Smooth muscle cell (in vitro differentiated cells): ENCODE results near the gene HBS1L. TPM values are rescaled to one million over a fixed set of nuclear protein-coding genes. Genes with fewer than 3 reads are reported as not detected.

Experiments used
- DNase-seq: peaks from one replicate; lab custom pipeline; 2025; ENCODE audit not compliant: unreplicated experiment; lab: John Stamatoyannopoulos, UW
- H2AFZ ChIP-seq: fragments of 200-600 bp; sonication (generic); 2 replicates; pipeline ENCODE4 v1.6.0; 2016; ENCODE audit warnings: antibody characterized with exemption, low read depth, mild to moderate bottlenecking
- H3F3A ChIP-seq: fragments of 200-600 bp; sonication (generic); 2 replicates; pipeline ENCODE4 v1.6.0; 2017; ENCODE audit warnings: antibody characterized with exemption, low read depth
- H3K27ac ChIP-seq: fragments of 200-600 bp; sonication (generic); 2 replicates; pipeline ENCODE4 v1.5.1; 2016; ENCODE audit warnings: low read depth, mild to moderate bottlenecking
- H3K27me3 ChIP-seq: fragments of 200-600 bp; sonication (generic); 2 replicates; pipeline ENCODE4 v1.6.1; 2016; ENCODE audit warnings: low read depth, mild to moderate bottlenecking
- H3K36me3 ChIP-seq: fragments of 200-600 bp; sonication (generic); 2 replicates; pipeline ENCODE4 v1.5.1; 2016; ENCODE audit warnings: low read depth
- H3K4me1 ChIP-seq: fragments of 200-600 bp; sonication (generic); 2 replicates; pipeline ENCODE4 v1.5.1; 2016; ENCODE audit warnings: low read depth
- H3K4me2 ChIP-seq: fragments of 200-600 bp; sonication (generic); 2 replicates; pipeline ENCODE4 v1.6.0; 2016; ENCODE audit warnings: mild to moderate bottlenecking
- H3K4me3 ChIP-seq: fragments of 200-600 bp; sonication (generic); 2 replicates; pipeline ENCODE4 v1.5.1; 2016; ENCODE audit warnings: mild to moderate bottlenecking
- H3K79me2 ChIP-seq: fragments of 200-600 bp; sonication (generic); 2 replicates; pipeline ENCODE4 v1.6.0; 2016; ENCODE audit warnings: low read depth, mild to moderate bottlenecking
- H3K9ac ChIP-seq: fragments of 200-600 bp; sonication (generic); 2 replicates; pipeline ENCODE4 v1.6.0; 2016; ENCODE audit warnings: low read depth
- H3K9me3 ChIP-seq: fragments of 200-600 bp; sonication (generic); replicated peaks from 2 replicates; pipeline ENCODE4 v1.5.1; 2016; ENCODE audit warnings: low read depth
- H4K20me1 ChIP-seq: fragments of 200-600 bp; sonication (generic); 2 replicates; pipeline ENCODE4 v1.6.0; 2016; ENCODE audit warnings: low read depth
- WGBS: methylation state at CpG from one replicate; pipeline ENCODE4 v1.1.7; 2016; ENCODE audit warnings: low lambda C conversion rate; 5-methylcytosine and 5-hydroxymethylcytosine counted together
- polyA plus RNA-seq: library from polyadenylated mRNA; unstranded; fragments of >200 nt; fragmentation: Nextera tagmentation; extraction: Ambion mirVana; gene quantifications from 2 replicates; pipeline ENCODE4 v1.2.1, GENCODE V29; 2016
- total RNA-seq: library from RNA; depleted of rRNA; stranded (reverse); fragments of >200 nt; gene quantifications from 2 replicates; pipeline ENCODE4 v1.2.3, GENCODE V29; 2014
- TF ChIP-seq, protein P1 (sequence below): fragments of 200-600 bp; sonication (generic); IDR thresholded peaks from 2 replicates; pipeline ENCODE4 v1.5.1; 2017; ENCODE audit warnings: borderline replicate concordance, mild to moderate bottlenecking, antibody characterized with exemption; ENCODE audit not compliant: insufficient read depth, poor library complexity, severe bottlenecking

Gene HBS1L
- total and polyA plus RNA-seq, 2 experiments from 2014 or later, result 64.3 to 84.8 TPM

GRCh38 chr6:135002974-135003703 is 51.5 kb downstream of the HBS1L start:
- DNase-seq, result no peak
- Histone ChIP-seq H3K9ac (no peak overlapping the region), H3F3A (no peaks in the 10 kb centered on the region), H3K27me3 (no peaks in the 10 kb centered on the region), H3K36me3 (no peaks in the 10 kb centered on the region), H3K27ac (no peak overlapping the region), H3K4me1 (no peaks in the 10 kb centered on the region), H4K20me1 (peaks cover 29% of the 10 kb centered on the region), H3K4me3 (no peak overlapping the region), H3K79me2 (no peaks in the 10 kb centered on the region), H2AFZ (no peak overlapping the region), H3K9me3 (no peaks in the 10 kb centered on the region), H3K4me2 (no peak overlapping the region)
- WGBS, result 85% methylated on average over 6 of the region's 6 CpGs
- TF ChIP-seq, protein P1, sequence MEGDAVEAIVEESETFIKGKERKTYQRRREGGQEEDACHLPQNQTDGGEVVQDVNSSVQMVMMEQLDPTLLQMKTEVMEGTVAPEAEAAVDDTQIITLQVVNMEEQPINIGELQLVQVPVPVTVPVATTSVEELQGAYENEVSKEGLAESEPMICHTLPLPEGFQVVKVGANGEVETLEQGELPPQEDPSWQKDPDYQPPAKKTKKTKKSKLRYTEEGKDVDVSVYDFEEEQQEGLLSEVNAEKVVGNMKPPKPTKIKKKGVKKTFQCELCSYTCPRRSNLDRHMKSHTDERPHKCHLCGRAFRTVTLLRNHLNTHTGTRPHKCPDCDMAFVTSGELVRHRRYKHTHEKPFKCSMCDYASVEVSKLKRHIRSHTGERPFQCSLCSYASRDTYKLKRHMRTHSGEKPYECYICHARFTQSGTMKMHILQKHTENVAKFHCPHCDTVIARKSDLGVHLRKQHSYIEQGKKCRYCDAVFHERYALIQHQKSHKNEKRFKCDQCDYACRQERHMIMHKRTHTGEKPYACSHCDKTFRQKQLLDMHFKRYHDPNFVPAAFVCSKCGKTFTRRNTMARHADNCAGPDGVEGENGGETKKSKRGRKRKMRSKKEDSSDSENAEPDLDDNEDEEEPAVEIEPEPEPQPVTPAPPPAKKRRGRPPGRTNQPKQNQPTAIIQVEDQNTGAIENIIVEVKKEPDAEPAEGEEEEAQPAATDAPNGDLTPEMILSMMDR, result no peak

DNA sequence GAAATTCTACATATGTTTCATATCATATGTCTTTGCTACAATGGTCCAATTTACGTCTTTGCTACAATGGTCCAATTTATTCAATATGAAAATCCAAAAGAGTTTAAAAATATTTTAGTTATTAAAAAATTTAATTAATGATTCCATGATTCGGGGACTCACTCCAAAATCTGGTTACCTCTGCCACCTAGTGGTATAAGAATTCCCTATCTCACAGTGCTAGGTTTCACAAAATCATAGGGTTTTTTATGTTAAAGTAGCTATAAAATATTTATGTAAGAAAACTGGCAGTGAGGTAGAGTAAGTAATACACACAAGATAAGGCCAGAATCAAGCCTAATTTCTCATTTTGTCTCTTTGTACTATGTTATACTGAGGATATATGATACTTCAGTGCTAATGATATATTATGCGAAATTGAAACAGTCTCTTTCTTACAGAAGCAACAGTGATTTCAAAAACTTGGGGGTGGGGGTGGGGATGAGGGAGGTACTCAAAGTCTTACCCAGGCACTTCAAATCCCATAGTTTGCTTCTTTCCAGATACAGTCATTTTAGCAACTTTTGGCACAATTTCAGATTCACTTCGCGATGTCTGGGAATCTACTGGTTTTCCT is 52.3 kb downstream of the HBS1L start:
- no peak for DNase-seq
- Histone ChIP-seq H3K4me2 (no peak overlapping the region), H3K27me3 (no peaks in the 10 kb centered on the region)

DNA sequence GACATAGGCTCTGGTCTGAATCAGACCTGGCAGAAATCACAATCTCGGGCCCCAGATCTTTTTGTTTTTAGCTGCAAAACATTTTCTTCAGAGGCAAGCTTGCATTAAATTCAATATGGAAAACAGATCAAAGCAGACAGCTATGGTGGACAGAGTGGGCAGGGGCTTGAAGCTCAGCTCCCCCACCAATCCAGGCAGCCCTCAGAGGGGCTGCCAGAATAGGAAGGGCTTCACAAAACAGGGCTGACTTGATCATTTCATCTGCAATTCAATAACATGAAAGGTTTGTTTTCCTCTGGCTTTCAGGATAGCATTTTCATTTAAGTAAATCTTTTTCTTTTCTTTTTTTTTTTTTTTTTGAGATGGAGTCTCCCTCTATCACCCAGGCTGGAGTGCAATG is 55.5 kb downstream of the HBS1L start:
- H3K4me2 ChIP-seq, result no peak overlapping the region

More for the DNA sequence above, 52.3 kb downstream of the HBS1L start:
- no peaks in the 10 kb centered on the region for H3K79me2 ChIP-seq
- H3K9ac ChIP-seq, result no peak overlapping the region
- TF ChIP-seq, protein P1, result peak; percentile 54
- no peak overlapping the region for H3K27ac ChIP-seq
- H3K9me3 ChIP-seq, result no peaks in the 10 kb centered on the region
- H4K20me1 ChIP-seq, result peaks cover 21% of the 10 kb centered on the region
- no peak overlapping the region for H3K4me3 ChIP-seq
- H3F3A ChIP-seq, result no peaks in the 10 kb centered on the region
- 95% methylated on average over 5 of the region's 5 CpGs for WGBS
- H2AFZ ChIP-seq, result no peak overlapping the region
- H3K36me3 ChIP-seq, result no peaks in the 10 kb centered on the region
- no peaks in the 10 kb centered on the region for H3K4me1 ChIP-seq

More for the DNA sequence above, 55.5 kb downstream of the HBS1L start:
- H3K9ac ChIP-seq, result no peak overlapping the region
- no peak overlapping the region for H2AFZ ChIP-seq
- no peaks in the 10 kb centered on the region for H3K4me1 ChIP-seq
- no peaks in the 10 kb centered on the region for H3K79me2 ChIP-seq
- no peak for DNase-seq
- H3K27me3 ChIP-seq, result no peaks in the 10 kb centered on the region
- H3K9me3 ChIP-seq, result no peaks in the 10 kb centered on the region
- peaks cover 5% of the 10 kb centered on the region for H3K36me3 ChIP-seq
- H3K4me3 ChIP-seq, result no peak overlapping the region
- H4K20me1 ChIP-seq, result peaks cover 8% of the 10 kb centered on the region
- TF ChIP-seq, protein P1, result no peak
- no peak overlapping the region for H3K27ac ChIP-seq
- 100% methylated on average over 1 of the region's 1 CpG for WGBS
- no peaks in the 10 kb centered on the region for H3F3A ChIP-seq
